Tibial nerve (tissue), 4 donors: Measurements from ENCODE around the gene SLC9A9. TPM values are rescaled to one million over a fixed set of nuclear protein-coding genes. Genes with fewer than 3 reads are reported as not detected.

Source experiments
- DNase-seq, 2 donors: peaks; one replicate each; pipeline ENCODE4 v3.0.0-alpha.2; 2019; ENCODE audit warnings: low spot score in 2 of 2
- H3K27ac ChIP-seq, 4 donors: fragments of 200-600 bp; sonication (generic) in 3 of 4; one replicate each; pipeline ENCODE4 v1.5.1; 2017 to 2019; ENCODE audit warnings: mild to moderate bottlenecking in 1 of 4
- H3K27me3 ChIP-seq, 2 donors: fragments of 200-600 bp; sonication (generic) in 1 of 2; one replicate each; pipeline versions ENCODE4 v1.5.1 to v1.6.0; 2017 to 2019
- H3K36me3 ChIP-seq, 3 donors: fragments of 200-600 bp; sonication (generic); one replicate each; pipeline ENCODE4 v1.5.1; 2018 to 2019
- H3K4me1 ChIP-seq, 4 donors: fragments of 200-600 bp; sonication (generic) in 3 of 4; one replicate each; pipeline ENCODE4 v1.5.1; 2017 to 2019
- H3K4me3 ChIP-seq, 4 donors: fragments of 200-600 bp; sonication (generic) in 3 of 4; one replicate each; pipeline ENCODE4 v1.5.1; 2017 to 2019; ENCODE audit warnings: mild to moderate bottlenecking in 1 of 4, moderate library complexity in 1 of 4
- H3K9me3 ChIP-seq, 4 donors: fragments of 200-600 bp; sonication (generic) in 3 of 4; one replicate each; pipeline ENCODE4 v1.5.1; 2017 to 2019
- EP300 ChIP-seq, 2 donors: sonication (generic); formaldehyde crosslinking; IDR thresholded peaks; one replicate each; pipeline ENCODE4 v1.6.1; 2017; ENCODE audit warnings: antibody characterized with exemption in 2 of 2, mild to moderate bottlenecking in 1 of 2
- POLR2A ChIP-seq, 2 donors: fragments of 450-650 bp; IDR thresholded peaks; one replicate each; pipeline ENCODE4 v1.6.1; 2017; ENCODE audit warnings: antibody characterized with exemption in 2 of 2, mild to moderate bottlenecking in 2 of 2, moderate library complexity in 2 of 2
- WGBS, 2 donors: methylation state at CpG; one replicate each; pipeline ENCODE4 v1.1.5; 2018; 5-methylcytosine and 5-hydroxymethylcytosine counted together
- total RNA-seq, 4 donors: library from RNA; depleted of rRNA; stranded (reverse); fragments of >200 nt; gene quantifications; one replicate each; pipeline ENCODE4 v1.1.0, GENCODE V29; 2016
- TF ChIP-seq, protein P1 (sequence below), 5 experiments: fragments of 200-600 bp in 3 of 5; fragments of 450-650 bp in 2 of 5; sonication (generic) in 3 of 5; IDR thresholded peaks; one replicate each; pipeline ENCODE4 v1.5.1; 2016 to 2019; ENCODE audit warnings: antibody characterized with exemption in 5 of 5, mild to moderate bottlenecking in 3 of 5, moderate library complexity in 2 of 5

The SLC9A9 gene
- total RNA-seq, 4 donors from 2014 or later = 7.6 to 11.1 (median 9.2) TPM

DNA sequence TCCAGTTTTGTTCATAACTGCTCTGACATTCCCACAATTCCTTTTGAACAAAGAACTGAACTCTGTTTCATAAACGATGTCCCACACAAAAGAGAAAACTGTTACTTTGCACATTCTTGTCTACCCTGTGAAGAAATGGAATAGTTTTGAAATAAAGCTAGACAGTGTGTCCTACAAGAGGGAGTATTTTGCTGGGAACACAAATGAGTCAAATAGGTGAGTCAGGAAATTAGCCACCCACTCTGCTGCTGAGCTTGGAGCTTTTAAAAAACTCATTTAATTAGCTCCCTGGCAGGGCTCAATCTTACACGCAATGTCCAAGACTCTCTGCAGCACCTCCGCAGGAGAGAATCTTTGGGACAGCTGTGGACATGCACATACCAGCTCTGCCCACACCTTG, 193.4 kb downstream of the SLC9A9 start:
- H3K27ac ChIP-seq = peak overlapping the region in 1 of 4 donors; percentile 22
- TF ChIP-seq EP300 (IDR thresholded peaks at IDR 0.05) = no peak
- TF ChIP-seq POLR2A (IDR thresholded peaks at IDR 0.05) = no peak
- TF ChIP-seq, protein P1, sequence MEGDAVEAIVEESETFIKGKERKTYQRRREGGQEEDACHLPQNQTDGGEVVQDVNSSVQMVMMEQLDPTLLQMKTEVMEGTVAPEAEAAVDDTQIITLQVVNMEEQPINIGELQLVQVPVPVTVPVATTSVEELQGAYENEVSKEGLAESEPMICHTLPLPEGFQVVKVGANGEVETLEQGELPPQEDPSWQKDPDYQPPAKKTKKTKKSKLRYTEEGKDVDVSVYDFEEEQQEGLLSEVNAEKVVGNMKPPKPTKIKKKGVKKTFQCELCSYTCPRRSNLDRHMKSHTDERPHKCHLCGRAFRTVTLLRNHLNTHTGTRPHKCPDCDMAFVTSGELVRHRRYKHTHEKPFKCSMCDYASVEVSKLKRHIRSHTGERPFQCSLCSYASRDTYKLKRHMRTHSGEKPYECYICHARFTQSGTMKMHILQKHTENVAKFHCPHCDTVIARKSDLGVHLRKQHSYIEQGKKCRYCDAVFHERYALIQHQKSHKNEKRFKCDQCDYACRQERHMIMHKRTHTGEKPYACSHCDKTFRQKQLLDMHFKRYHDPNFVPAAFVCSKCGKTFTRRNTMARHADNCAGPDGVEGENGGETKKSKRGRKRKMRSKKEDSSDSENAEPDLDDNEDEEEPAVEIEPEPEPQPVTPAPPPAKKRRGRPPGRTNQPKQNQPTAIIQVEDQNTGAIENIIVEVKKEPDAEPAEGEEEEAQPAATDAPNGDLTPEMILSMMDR (IDR thresholded peaks at IDR 0.05) = no peak
- no peaks in the 10 kb centered on the region for H3K27me3 ChIP-seq
- H3K4me1 ChIP-seq = peaks cover 0 to 15% (median 0%) of the 10 kb centered on the region in 4 donors
- DNase-seq = no peak
- H3K4me3 ChIP-seq = no peak overlapping the region
- no peaks in the 10 kb centered on the region for H3K36me3 ChIP-seq
- H3K9me3 ChIP-seq = no peaks in the 10 kb centered on the region
- WGBS, 2 donors = 47 to 57% methylated on average over 3 of the region's 3 CpGs

DNA sequence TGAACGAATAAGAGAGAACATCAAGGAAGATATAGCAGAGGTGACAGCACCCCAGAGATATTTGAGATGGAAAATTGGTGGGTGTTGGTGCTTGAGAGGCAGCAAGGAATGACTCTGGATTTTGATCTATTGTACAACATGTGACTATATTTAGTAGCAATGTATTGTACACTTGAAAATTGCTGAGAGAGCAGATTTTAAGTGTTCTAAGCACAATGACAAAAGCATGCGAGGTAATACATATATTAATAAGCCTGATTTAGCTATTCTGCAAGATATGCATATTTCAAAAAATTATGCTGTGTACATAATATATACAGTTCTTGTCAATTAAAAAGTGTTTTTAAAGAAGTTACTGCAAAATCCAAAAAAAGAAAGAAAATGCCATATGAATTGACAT, 194.3 kb downstream of the SLC9A9 start:
- no peak overlapping the region for H3K4me3 ChIP-seq
- no peak for DNase-seq
- H3K4me1 ChIP-seq = peaks cover 0 to 15% (median 0%) of the 10 kb centered on the region in 4 donors
- H3K27ac ChIP-seq = no peak overlapping the region
- H3K27me3 ChIP-seq = no peaks in the 10 kb centered on the region
- H3K9me3 ChIP-seq = no peaks in the 10 kb centered on the region
- H3K36me3 ChIP-seq = no peaks in the 10 kb centered on the region
- WGBS, 2 donors = 85 to 88% methylated on average over 2 of the region's 2 CpGs
- TF ChIP-seq EP300 (IDR thresholded peaks at IDR 0.05) (no peak), POLR2A (IDR thresholded peaks at IDR 0.05) (no peak)
- TF ChIP-seq, protein P1 (IDR thresholded peaks at IDR 0.05) = no peak

DNA sequence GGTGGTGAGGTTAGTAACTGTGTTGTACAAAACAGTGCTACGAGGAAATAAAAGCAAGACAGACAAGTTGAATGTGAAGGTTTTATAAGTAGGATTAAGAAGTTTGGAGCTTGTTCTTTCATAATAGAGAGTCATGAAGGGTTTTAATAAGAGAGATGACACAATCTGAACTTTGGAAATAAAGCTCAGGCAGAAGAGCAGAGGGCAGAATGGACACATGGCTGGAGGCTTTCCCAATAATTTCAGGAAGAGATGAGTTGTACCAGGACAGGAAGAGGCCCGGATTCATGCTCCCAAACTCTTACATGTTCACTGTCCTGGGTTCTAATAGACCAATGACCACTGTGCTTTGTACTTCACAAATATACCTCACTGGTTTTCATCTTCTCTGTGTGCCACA, 194.8 kb downstream of the SLC9A9 start:
- 85 to 95% methylated on average over 2 of the region's 2 CpGs for WGBS, 2 donors
- no peaks in the 10 kb centered on the region for H3K27me3 ChIP-seq
- H3K27ac ChIP-seq = no peak overlapping the region
- no peaks in the 10 kb centered on the region for H3K9me3 ChIP-seq
- no peak overlapping the region for H3K4me3 ChIP-seq
- TF ChIP-seq POLR2A (IDR thresholded peaks at IDR 0.05) (no peak), EP300 (IDR thresholded peaks at IDR 0.05) (no peak)
- TF ChIP-seq, protein P1 (IDR thresholded peaks at IDR 0.05) = no peak
- no peaks in the 10 kb centered on the region for H3K36me3 ChIP-seq
- DNase-seq = no peak
- H3K4me1 ChIP-seq = peaks cover 0 to 15% (median 0%) of the 10 kb centered on the region in 4 donors

DNA sequence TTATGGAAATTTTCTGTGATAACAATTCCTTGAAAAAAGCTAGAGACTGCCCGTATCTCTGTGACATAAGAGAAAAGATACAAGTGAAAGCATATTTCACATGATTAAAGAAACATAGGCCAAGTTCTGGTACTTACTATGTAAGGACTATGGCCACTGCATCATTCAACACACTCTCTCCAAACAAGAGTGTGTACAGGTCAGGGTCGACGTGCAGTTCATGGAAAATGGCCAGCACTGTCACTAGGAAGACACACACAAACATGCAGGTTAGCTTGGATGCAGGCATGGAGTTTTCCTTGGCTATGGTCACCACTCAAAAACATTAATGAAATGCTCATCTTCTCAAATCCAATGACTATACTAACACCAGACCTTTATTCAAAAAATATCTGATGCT, 196.2 kb downstream of the SLC9A9 start:
- Histone ChIP-seq H3K9me3 (no peaks in the 10 kb centered on the region), H3K27me3 (no peaks in the 10 kb centered on the region), H3K4me1 (peaks cover 0 to 15% (median 0%) of the 10 kb centered on the region in 4 donors), H3K36me3 (no peaks in the 10 kb centered on the region), H3K27ac (no peak overlapping the region), H3K4me3 (no peak overlapping the region)
- 74 to 95% methylated on average over 3 of the region's 3 CpGs for WGBS, 2 donors
- no peak for DNase-seq
- TF ChIP-seq EP300 (IDR thresholded peaks at IDR 0.05) (no peak), POLR2A (IDR thresholded peaks at IDR 0.05) (no peak)
- TF ChIP-seq, protein P1 (IDR thresholded peaks at IDR 0.05) = no peak

DNA sequence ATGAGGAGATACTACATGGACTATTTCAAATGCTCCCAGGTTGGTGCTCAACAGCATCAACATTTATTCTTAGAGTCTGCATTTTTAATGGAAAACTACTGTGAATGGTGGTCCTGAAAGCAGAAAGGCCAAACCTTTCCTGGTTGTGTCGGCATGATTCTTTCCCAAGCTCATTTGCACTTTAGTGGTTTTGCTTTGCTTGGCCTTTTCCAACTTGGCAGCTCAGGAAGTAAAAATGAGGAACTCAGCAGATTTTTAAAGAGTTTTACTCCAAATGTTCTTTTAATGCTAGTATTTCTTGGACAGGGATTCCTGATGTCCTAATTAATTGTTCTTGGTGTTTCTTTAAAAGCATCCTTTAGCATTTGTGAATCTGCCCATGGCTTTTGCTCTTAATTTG, 197.4 kb downstream of the SLC9A9 start:
- no peak for DNase-seq
- 35 to 56% methylated on average over 1 of the region's 1 CpG for WGBS, 2 donors
- no peak overlapping the region for H3K4me3 ChIP-seq
- H3K36me3 ChIP-seq = no peaks in the 10 kb centered on the region
- H3K27me3 ChIP-seq = no peaks in the 10 kb centered on the region
- H3K27ac ChIP-seq = no peak overlapping the region
- peaks cover 0 to 15% (median 0%) of the 10 kb centered on the region in 4 donors for H3K4me1 ChIP-seq
- no peaks in the 10 kb centered on the region for H3K9me3 ChIP-seq
- TF ChIP-seq, protein P1 (IDR thresholded peaks at IDR 0.05) = no peak
- TF ChIP-seq EP300 (IDR thresholded peaks at IDR 0.05) (no peak), POLR2A (IDR thresholded peaks at IDR 0.05) (no peak)
